NCI-H460 (cell line): ENCODE results near the gene MTMR11. TPM values are rescaled to one million over a fixed set of nuclear protein-coding genes. Genes with fewer than 3 reads are reported as not detected.
"Not testable (repeated sequence)": the region's sequence is repeated elsewhere in the genome, so short reads cannot be mapped to it uniquely, and the experiment has no call there.

Source experiments
- DNase-seq: peaks from one replicate; pipeline ENCODE4 v3.0.0-alpha.2; 2016; ENCODE audit warnings: low read depth; ENCODE audit errors: extremely low read depth
- polyA plus RNA-seq: library from polyadenylated mRNA; depleted of rRNA; stranded (reverse); fragments of >200 nt; gene quantifications from 2 replicates; pipeline ENCODE4 v1.2.3, GENCODE V29; 2014; cell fraction: nucleus; rRNA removed
- total RNA-seq: library from RNA; depleted of rRNA; stranded (reverse); fragments of >200 nt; shearing (Covaris generic); gene quantifications from 2 replicates; pipeline ENCODE4 v1.2.3, GENCODE V29; 2014; rRNA removed

The MTMR11 gene, protein sequence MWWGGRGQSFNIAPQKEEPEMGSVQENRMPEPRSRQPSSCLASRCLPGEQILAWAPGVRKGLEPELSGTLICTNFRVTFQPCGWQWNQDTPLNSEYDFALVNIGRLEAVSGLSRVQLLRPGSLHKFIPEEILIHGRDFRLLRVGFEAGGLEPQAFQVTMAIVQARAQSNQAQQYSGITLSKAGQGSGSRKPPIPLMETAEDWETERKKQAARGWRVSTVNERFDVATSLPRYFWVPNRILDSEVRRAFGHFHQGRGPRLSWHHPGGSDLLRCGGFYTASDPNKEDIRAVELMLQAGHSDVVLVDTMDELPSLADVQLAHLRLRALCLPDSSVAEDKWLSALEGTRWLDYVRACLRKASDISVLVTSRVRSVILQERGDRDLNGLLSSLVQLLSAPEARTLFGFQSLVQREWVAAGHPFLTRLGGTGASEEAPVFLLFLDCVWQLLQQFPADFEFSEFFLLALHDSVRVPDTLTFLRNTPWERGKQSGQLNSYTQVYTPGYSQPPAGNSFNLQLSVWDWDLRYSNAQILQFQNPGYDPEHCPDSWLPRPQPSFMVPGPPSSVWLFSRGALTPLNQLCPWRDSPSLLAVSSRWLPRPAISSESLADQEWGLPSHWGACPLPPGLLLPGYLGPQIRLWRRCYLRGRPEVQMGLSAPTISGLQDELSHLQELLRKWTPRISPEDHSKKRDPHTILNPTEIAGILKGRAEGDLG
- total RNA-seq: 8.7 and 10.5 TPM in 2 replicates
- 28.0 and 30.1 TPM in 2 replicates for polyA plus RNA-seq

DNA sequence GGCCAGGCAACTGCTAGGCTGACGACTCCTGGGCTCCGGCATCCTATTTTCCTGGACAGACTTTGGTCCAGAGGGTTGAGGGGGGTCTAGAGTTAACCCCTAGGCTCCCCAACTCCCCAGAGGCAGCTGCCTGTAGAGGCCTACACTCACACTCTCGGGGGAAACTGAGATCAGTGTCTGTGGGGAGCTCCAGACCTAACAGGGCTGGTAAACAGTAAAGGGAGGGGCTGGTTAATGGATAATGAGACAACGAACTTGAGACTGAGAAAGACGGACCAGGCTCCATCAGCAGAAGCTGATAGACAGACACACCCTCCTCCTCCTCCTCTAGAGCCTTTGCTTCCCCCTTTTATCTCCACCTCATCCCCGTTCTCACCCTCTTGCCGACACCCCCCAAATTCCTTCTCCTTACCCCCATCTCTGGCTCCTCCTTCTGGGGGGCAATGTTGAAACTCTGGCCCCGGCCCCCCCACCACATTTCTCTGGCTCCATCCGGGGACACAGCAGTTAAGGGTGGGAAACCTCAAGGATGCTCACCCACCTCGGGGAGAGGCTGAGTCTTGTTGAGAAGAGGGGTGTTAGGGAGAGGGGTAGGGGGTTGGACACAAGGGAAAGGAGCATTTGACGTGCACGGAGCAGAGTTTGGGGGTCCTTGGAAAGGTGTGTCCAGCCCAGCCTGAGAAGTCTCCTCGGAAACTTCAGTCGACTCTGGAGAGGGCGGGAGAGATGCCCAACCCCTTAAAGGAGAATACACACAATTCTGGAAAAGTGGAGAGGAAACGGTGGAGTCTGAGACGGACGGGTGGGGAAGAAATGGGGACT, at the start of gene MTMR11:
TSS of gene MTMR11 (minus strand) at position 710 of the 822 bp plus-strand sequence. CDS start at position 478, 232 bp downstream.
- peak; percentile 30 for DNase-seq

DNA sequence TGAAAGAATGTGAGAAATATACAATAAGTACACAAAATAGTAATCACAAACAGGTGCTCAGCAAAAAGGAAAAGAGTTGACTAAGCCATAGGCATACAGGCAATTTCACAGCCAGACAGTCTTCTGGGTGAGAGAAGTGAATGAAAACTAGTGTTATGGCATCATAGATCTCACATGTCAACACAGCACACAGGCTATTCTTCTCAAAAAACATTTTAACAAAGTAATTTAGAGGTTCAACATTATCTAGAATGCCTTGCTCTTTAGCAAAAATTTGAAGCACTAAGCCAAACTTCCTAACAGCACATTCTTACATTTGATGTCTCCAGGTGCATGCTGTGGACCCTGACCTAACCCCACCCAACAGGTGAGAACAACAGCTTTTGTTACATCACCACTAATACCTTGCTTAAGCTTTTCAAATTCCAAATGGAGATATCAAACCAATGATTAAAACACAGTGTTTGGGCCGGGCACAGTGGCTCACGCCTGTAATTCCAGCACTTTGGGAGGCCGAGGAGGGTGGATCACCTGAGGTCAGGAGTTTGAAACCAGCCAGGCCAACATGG, 43.4 kb upstream of the MTMR11 start:
- DNase-seq: no peak

DNA sequence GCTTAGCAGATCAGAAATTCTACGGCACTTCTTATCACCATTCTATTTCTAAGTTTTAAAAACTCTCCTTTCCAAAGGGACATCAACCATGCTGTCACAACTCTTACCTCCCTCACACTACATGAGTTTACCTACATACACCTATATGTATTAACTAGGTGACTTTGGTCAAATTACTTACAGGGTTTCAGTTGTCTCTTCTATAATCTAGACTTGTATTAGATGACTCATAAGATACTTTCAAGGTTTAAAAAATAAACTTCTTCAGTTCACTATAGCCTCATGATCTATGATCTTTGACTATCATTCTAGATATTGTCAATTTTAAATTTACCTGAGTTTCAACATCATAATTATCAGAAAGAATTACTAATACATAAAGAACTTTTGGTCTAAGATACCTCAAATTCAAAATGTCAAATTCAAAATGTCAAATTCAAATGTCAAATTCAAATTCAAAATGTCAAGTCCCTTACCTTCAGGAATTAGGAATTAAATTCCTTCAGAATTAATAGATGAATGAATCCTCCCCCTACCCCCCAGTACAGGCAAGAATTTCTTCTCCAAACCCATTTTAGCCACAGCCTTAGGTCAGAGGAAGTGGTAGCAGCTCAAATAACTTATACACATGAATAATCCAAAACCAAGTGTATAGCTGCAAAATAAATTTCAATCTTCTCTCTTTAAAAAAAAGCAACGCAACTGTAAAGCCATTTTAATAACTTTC, 42.7 kb upstream of the MTMR11 start:
- no peak for DNase-seq

DNA sequence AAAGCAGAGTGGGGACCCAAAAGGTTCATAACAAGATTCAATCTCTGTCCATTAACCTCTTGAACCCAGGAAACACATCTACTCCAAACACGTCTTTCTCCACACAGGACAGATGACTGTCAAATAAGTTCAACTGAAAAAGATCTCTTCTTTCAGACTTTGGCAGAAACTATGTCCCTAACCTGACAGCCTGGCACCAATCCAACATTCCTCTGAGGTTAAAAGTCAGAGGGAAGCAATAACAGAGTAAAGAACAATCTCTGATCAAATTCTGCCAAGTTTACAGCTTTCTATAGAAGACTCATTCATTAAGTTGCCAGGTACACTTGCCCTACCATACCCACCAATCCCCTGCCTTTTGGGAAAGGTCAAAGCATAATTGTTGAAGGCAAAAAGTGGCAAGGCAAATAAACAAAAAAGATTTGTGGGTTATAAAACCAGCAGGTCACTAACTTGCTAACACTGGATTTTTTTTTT, 41.9 kb upstream of the MTMR11 start:
- no peak for DNase-seq

DNA sequence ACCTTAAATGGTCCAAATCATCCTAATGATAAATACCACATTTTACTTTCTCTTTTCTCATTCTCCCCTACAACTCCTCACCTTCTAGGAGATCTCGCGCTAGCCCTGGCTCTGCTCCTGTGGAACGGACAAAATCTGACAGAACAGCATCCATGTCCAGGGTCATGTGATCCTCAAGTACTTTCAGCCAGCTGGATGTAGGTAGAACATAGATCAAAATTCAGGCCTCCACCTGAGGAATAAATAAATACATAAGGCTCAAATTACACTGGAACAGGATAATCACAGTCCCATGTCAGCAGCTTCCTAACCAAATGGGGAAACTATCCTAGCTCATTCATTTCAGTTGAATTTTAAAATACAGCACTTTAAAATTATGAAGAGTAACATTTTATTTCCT, 40.7 kb upstream of the MTMR11 start:
- DNase-seq: no peak

DNA sequence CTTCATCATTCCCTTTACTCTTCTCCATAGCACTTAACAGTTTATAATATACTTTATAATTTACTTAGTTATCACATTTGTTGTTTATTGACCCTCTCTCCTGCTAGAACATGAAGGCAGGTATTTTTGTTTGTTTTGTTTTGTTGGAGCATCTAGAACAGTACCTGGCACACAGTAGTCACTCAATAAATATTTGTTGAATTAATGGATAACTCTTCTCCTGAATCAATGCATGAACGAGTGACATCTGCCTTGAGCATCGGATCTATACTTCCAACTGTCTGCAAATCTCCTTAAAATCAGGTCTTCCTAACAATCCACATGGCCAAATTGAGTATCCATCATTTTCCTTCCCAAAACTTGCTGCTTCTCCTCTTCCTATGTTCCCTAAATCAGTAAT, 35.9 kb upstream of the MTMR11 start:
- no peak for DNase-seq

DNA sequence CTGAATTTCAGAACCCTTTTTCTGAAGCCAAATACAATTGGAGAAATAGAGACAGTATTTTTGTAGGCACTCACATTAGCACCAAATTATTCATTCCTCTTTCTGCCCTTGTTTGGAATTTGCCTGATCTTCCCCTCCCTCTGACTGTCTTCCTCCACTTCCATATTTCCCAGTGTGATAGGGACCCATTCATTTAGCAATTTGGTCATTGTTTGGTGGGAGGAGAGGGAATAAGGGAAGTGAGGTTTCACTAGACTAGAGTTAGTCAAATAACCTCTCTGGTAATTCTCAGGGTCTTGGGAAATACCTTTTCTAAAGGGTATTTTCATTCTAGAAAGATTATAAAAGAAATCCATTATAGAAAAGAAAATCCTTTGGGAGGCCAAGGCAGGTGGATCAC, 31.0 kb upstream of the MTMR11 start:
- no peak for DNase-seq

DNA sequence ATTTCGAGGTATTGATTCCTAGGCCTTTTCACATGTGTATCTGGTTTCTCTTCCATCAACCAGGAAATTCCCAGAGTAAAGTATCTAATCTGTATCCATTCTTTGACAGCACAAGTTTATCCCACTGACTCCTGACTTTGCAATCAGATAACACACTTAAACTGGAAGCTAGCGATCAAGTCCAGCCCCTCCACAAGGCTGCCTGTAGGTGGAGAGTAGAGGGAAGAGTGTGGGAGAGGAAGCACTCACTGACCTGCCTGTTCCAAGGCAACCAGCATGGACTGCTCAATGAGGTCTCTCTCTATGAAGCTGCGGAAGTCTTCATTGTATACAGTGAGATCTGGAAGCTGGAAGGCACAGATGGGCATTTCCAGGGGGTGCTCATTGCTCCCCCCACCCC, 30.4 kb upstream of the MTMR11 start:
- no peak for DNase-seq

DNA sequence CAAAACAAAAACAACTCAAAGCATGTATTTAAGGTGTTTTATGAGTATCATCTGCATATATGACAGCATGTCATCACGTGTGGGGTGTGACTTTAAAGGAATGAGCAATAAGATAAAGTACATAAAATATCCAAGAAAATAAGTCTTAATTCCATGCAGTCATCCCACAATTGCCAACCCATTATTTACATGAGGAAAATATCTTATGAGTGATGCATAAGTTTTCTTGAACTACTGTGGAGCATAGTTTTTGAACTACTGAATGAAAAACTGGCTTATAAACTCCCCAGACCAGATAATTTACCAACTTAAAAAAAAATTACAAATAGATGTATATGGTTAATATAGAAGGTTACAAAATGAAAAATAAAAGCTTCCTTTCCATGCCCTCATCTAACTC, 29.7 kb upstream of the MTMR11 start:
- DNase-seq: no peak

DNA sequence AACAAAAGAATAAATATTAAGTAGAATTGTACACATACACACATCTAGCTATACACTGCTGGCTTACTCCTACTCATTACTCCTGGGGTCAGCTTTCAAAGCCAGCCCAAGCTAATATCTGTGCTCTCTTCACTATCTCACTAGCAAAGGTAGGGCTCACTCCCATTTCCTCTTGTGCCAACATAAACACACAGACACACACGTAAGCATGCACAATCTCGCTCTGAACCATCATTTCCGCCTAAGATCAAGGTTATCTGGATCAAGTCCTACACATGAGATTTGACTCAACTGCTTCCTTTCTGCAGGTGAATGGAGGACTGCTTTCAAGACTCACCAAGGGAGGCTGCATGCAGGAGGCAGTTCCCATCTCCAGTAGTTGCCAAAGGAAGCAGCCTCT, 28.8 kb upstream of the MTMR11 start:
- no peak for DNase-seq

DNA sequence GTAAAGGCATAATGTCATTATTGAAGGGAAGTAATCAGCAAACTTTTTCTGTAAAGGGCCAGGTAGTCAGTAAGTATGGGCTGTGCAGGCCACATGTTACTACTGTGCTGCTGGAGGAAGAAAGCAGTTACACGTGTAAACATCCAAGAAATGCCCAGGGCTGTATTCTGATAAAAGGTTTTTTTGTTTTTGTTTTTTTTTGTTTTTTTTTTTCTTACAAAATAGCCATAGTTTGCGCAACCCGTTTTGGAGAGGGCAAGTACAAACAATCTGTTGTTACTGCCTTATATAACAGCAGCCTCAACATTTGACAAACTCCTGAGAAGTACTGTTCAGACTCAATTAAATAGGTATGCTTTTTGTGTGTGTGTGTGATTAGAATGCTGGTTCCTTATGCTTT, 26.7 kb upstream of the MTMR11 start:
- DNase-seq: no peak

DNA sequence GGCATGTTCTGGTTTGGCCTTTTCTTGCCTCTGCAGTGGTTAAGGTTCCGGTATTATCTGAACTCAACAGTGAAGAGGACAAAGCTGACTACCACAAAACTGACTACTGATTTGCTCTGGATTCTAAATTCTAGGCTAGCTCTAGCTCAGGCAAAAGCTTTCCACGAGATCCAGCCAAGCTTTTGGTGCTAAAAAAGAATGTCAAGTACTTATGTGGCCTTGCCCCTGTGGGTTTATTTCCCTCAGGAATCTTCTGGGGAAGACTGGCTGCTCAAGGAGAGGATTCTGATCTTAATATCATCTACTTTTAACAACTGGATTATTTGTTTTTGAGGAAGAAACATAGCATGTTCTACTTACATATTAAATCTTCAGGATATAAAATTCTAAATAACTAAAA, 26.1 kb upstream of the MTMR11 start:
- DNase-seq: no peak

DNA sequence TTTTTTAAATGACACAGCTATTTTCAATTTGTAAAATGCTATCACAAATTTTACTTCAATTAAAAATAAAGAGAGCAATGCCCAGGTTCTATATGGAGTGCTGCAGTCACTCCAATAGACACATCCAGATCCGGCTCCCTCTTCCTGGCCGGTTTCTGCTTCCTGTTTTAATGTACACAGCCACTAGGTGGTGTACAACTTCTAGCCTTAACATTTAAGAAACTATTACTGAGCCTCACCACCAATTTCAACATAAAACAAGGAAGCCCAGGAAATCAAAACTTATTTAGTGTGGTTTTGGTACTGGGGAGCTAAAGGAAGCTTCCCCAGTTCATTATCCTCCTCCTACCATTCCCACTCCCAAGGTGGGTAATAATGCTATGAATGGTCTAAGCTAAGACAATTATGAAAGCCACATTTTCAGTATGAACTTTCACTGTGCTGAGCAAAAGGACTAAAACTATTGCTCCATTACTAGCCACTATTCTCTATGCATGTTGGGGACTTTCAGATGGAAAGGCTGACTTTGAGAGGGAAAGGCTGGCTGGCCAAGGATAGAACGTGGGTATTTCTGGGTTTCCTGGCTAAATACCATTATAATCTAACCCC, 25.5 kb upstream of the MTMR11 start:
- peak; percentile 78 for DNase-seq

DNA sequence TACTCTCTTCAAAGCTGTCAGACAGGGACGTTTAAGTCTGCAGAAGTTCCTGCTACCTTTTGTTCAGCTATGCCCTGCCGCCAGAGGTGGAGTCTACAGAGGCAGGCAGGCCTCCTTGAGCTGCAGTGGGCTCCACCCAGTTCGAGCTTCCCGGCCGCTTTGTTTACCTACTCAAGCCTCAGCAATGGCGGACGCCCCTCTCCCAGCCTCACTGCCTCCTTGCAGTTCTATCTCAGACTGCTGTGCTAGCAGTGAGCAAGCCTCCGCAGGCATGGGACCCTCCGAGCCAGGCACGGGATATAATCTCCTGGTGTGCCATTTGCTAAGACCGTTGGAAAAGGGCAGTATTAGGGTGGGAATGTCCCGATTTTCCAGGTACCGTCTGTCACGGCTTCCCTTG, 20.9 kb upstream of the MTMR11 start:
- DNase-seq: not testable (repeated sequence)

DNA sequence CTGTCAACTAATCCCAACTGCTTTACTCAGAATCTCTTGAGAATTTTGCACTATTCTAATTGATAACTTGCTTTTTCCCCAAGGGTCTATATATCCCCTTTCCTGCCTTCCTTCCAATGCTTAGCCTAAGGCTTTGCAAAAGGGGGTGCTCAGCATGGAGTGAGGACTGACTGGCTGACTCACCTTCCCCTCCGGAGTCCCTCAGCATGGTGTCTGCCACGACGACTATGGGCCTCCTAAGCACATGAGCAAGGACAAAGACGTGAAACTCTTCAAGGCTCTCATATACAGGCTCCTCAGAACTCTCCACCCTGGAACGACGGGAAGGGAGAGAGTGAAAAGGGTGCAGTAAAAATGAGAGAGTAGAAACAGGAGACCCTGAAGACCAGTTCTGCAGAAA, 13.2 kb upstream of the MTMR11 start:
- DNase-seq: no peak

DNA sequence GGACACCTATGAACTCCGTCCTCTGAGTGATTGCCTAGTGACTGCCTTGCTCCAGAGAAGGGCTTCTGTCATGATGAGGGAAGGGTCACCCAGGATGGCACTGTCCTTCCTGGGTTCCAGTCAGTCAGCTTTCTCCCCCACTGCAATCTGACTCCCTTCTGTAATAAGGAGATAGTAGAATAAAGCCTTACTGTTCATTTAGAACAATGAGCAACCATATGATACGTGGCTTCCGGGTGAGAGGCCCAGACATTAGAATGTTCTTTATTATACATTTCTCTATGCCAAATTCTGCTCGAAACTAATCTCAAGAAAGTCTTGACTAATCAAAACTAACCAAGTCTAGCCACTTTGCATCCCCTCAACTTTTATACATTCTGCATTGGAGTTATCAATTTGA, 8.5 kb upstream of the MTMR11 start:
- DNase-seq: no peak

DNA sequence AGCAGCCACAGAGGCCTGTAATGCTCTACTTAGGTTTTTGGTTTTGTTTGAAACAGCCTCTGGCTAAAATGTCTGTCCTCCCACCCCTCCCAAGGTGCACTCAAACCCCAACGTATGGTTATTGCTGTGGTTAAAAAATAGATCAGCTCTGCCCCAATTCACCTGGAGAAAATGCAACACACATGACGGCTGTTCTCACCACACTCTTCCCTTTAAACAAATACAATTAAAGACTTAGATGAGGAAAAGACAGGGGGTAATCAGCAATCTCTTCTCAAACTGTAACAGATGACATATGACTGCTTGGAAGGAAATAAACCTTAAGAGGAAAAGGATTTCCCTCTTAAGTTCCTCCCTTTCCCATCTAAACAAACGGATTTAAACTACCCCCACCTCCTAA, 6.2 kb upstream of the MTMR11 start:
- DNase-seq: no peak

DNA sequence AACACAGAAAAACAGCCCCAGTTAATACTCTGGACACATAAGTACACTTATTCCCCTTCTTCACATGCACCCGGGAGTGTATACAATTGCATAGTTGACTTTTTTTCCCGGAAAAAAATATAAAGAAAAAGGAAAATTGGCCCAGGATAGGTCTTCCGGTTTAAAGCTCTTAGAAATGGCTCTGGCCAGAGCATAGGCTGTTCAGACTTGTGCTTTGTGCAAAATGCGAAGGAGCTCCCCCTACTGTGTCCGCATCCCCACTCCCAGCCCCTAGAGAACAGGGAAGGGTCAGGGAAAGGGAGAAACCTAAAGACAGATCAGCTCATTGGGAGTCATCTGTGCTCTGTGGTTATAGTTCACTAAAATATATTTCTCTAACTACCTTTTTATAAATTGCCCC, 5.5 kb upstream of the MTMR11 start:
- DNase-seq: peak; percentile 57

DNA sequence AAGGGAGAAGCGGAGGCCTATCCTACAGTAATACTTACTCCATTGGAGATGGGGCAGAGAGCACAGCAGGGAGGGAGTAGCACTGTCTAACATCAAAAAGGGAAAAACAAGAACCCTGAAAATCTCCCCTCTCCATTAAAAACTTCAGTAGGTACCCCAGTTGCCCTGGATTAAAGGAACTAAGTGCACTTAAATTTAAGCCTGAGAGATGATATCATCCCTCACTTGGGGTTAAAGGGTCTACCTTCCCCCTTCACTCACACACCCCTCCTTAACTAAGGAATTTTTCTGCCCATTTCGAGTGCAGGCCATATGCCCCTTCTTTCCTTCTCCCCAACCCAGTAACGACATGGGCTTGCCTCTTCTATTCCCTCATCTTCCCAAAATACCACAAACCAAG, 3.7 kb upstream of the MTMR11 start:
- no peak for DNase-seq

DNA sequence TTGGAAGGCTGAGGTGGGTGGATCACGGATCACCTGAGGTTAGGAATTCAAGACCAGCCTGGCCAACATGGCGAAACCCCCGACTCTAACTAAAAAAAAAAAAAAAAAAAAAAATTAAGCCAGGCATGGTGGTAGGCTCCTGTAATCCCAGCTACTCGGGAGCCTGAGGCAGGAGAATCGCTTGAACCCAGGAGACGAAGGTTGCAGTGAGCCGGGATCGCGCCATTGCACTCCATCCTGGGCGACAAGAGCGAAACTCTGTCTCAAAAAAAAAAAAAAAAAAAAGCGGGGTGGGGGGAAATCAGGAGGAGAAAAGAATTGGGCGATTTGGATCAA, 2.0 kb upstream of the MTMR11 start:
- DNase-seq: not testable (repeated sequence)
